GM19025 (cell line): ENCODE data around the gene PARD6G.
"Not testable (repeated sequence)": the region's sequence is repeated elsewhere in the genome, so short reads cannot be mapped to it uniquely, and the experiment has no call there.

ENCODE experiments used
- ATAC-seq: cut with Tn5 transposase; IDR thresholded peaks from one replicate; pipeline ENCODE4 v1.9.1; 2021; ENCODE audit warnings: mild to moderate bottlenecking, low read depth, moderate library complexity; ENCODE audit not compliant: unreplicated experiment

PARD6G gene

GRCh38 chr18:80176334-80177073 is 70.8 kb downstream of the PARD6G start:
- no peak for ATAC-seq

- ATAC-seq, result no peak
These were observed 71.7 kb downstream of the PARD6G start for GRCh38 chr18:80175451-80176204.

- no peak for ATAC-seq
These were observed 74.3 kb downstream of the PARD6G start for GRCh38 chr18:80173060-80173459.

GRCh38 chr18:80172056-80172455 is 75.3 kb downstream of the PARD6G start:
- no peak for ATAC-seq

DNA sequence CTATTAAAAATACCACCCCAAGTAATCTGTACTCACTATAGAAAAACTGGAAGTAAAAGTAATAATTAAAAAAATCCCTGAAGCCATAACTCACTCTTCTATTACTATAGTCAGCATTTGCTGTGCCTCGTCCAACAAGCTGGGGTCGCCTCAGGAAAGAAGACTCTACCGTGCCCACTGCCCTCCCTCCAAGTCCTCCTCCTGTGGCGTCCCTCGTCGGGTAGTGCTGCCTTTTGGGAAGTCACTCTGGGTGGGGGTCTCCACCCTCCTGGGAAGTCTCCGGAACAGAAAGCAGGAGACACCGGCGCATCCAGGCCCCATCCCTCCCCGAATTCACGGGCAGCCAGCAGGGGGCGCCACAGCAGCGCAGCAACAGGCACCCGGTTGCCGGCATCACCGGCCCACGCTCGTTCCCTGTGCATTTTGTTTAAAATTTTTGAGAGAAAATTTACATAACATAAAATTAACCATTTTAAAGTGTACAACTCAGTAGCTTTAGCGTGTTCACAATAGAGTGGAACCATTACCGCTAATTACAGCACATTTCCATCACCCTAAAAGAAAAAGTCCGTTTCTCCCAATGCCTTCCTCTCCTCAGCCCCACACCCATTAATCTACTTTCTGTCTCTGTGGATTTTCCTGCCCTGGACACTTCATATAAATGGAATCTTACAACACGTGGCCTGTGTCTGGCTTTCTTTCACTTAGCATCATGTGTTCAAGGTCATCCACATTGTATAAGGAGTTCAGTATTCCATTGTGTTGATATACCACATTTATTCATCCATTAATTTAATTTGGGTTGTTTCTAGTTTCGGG is 76.1 kb downstream of the PARD6G start:
- no peak for ATAC-seq

- no peak for ATAC-seq
These were observed 76.8 kb downstream of the PARD6G start for GRCh38 chr18:80170395-80171053.

- ATAC-seq, result no peak
These were observed 77.7 kb downstream of the PARD6G start for GRCh38 chr18:80169607-80170006.

DNA sequence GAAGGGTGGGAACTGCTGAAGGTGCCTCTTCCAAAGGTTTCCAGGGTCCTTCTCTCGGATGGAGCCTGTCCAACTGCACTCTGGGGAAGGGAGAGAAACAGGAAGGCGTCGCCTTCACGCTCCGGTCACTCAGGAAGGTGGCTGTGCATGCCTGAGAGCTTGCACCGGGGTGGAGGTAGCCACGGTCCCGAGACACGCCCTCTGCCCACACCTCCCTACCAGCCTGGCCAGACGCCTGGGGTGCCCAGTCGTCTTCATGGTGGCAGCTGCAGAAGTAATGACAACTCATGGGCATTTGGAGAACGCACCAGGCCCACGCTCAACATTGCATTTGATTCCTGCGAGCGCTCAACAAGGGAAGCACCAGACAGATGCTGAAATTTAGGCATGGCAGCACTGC is 78.3 kb downstream of the PARD6G start:
- no peak for ATAC-seq

DNA sequence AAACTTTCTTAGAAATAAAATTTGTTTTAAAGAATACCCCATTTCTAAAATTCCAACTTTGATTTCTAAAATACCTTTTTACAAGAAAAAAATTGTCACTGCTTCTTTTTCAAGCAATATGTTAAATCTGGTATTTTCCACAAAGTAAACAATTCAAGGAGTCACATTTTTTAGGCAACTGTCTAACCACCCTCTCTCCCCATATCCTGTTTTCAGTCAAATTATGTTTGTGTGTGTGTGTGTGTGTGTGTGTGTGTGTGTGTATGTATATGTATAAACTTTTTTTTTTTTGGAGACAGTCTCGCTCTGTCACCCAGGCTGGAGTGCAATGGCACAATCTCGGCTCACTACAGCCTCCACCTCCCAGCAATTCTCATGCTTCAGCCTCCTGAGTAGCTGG is 79.0 kb downstream of the PARD6G start:
- no peak for ATAC-seq

DNA sequence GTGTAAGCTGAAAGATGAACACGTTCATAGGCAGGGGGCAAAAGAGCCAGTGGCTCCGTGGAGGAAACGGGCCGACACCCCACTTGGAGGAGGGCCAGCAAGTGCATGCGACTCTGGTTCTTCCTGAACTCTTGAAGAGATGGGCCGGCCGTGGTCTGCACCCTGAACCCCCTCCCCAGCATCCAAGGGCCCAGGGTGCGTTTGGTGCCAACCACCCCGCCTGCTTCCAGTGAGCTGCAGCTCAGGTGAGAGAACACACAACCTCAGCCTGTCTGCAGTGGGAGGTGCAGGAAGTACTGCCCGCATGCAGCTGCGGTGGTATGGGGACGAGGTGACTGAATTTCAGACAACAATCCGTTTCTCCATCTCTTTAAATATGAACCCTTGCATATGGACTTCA is 79.4 kb downstream of the PARD6G start:
- no peak for ATAC-seq

GRCh38 chr18:80167331-80167730 is 80.0 kb downstream of the PARD6G start:
- no peak for ATAC-seq

GRCh38 chr18:80166725-80167124 is 80.6 kb downstream of the PARD6G start:
- no peak for ATAC-seq

- ATAC-seq, result no peak
These were observed 81.1 kb downstream of the PARD6G start for GRCh38 chr18:80166240-80166639.

GRCh38 chr18:80164727-80165355 is 82.5 kb downstream of the PARD6G start:
- ATAC-seq, result not testable (repeated sequence)

DNA sequence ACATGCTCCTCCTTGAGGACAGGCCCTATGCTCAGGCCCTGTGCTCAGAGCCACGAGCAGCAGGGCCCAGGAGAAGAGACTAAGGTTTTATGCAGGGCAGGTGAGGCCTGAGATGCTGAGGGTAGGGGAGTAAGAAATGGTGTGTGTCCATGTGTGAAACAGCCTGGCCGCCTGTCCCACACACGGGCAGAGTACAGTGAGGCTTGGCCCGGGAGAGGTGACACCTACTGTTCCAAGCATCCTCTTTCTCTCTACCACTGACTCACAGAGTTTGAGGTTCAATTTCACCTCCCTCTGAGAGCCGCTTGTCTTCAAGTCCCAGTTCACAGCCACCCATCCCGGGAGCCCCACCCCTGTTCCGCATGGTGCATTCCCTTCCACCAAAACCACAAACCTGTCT is 84.1 kb downstream of the PARD6G start:
- no peak for ATAC-seq

- ATAC-seq, result no peak
These were observed 85.4 kb downstream of the PARD6G start for GRCh38 chr18:80161781-80162417.

GRCh38 chr18:80159713-80160636 is 87.3 kb downstream of the PARD6G start:
- ATAC-seq, result no peak

- ATAC-seq, result no peak
These were observed 88.9 kb downstream of the PARD6G start for GRCh38 chr18:80158365-80158764.
